HepG2 (cell line): ENCODE results near the gene CRYGS. TPM values are rescaled to one million over a fixed set of nuclear protein-coding genes. Genes with fewer than 3 reads are reported as not detected.
A peak's percentile ranks its signal among the peaks of the same experiment; 100 is the strongest.

ENCODE experiments used
- ARID3A ChIP-seq: IDR thresholded peaks from 2 replicates; pipeline ENCODE4 v1.6.1; 2012; ENCODE audit warnings: low read depth, low read length, improper control_type of control experiment
- ARID5B ChIP-seq: IDR thresholded peaks from 2 replicates; pipeline ENCODE4 v1.4.0; 2020; ENCODE audit warnings: mild to moderate bottlenecking, missing genetic modification reagents
- BRCA1 ChIP-seq: sonication (generic); formaldehyde crosslinking; IDR thresholded peaks from 2 replicates; pipeline ENCODE4 v1.4.0; 2020; ENCODE audit warnings: missing genetic modification reagents
- CBX5 ChIP-seq: sonication (generic); formaldehyde crosslinking; IDR thresholded peaks from 2 replicates; pipeline ENCODE4 v1.4.0; 2020; ENCODE audit warnings: missing genetic modification reagents, borderline replicate concordance
- CREB1 ChIP-seq, 2 experiments: fragments of 450-650 bp in 1 of 2; IDR thresholded peaks; 2 replicates each; pipeline ENCODE4 v1.6.1; 2016 to 2017; ENCODE audit warnings: control low read depth in 1 of 2, mild to moderate bottlenecking in 1 of 2, missing compliant biosample characterization in 1 of 2, missing genetic modification characterization in 1 of 2
- HMGXB3 ChIP-seq: sonication (generic); formaldehyde crosslinking; IDR thresholded peaks from 2 replicates; pipeline ENCODE4 v1.4.0; 2020; ENCODE audit warnings: missing genetic modification reagents, borderline replicate concordance
- JUNB ChIP-seq: sonication (generic); formaldehyde crosslinking; IDR thresholded peaks from 2 replicates; pipeline ENCODE4 v1.8.0; 2022; ENCODE audit warnings: missing genetic modification reagents, mild to moderate bottlenecking, borderline replicate concordance
- NCOA2 ChIP-seq: sonication (generic); formaldehyde crosslinking; IDR thresholded peaks from 2 replicates; pipeline ENCODE4 v1.8.0; 2022; ENCODE audit warnings: inconsistent platforms
- PHF5A ChIP-seq: IDR thresholded peaks from one replicate; pipeline ENCODE4 v1.6.1; 2018; ENCODE audit warnings: low read depth, missing genetic modification reagents; ENCODE audit not compliant: unreplicated experiment
- PRPF4 ChIP-seq: fragments of 200-400 bp; formaldehyde crosslinking; IDR thresholded peaks from 2 replicates; pipeline ENCODE4 v1.6.1; 2016; ENCODE audit warnings: low read length, low read depth; ENCODE audit not compliant: poor library complexity, severe bottlenecking
- TEAD3 ChIP-seq: optimal IDR thresholded peaks from 2 replicates; pipeline ENCODE3; 2016; ENCODE audit warnings: borderline replicate concordance
- TRIM22 ChIP-seq: fragments of 450-650 bp; IDR thresholded peaks from 2 replicates; pipeline ENCODE4 v1.6.1; 2017
- ZBTB37 ChIP-seq: sonication (generic); formaldehyde crosslinking; IDR thresholded peaks from 2 replicates; pipeline ENCODE4 v1.4.0; 2020; ENCODE audit warnings: mild to moderate bottlenecking, missing genetic modification reagents
- ZNF138 ChIP-seq: sonication (generic); formaldehyde crosslinking; IDR thresholded peaks from 2 replicates; pipeline ENCODE4 v1.5.0; 2020; ENCODE audit warnings: mild to moderate bottlenecking, low read depth, missing genetic modification reagents
- ZNF629 ChIP-seq: sonication (generic); formaldehyde crosslinking; conservative IDR thresholded peaks from 2 replicates; pipeline ENCODE4 v1.5.0; 2020; ENCODE audit warnings: missing genetic modification reagents
- polyA plus RNA-seq, 8 experiments: library from polyadenylated mRNA; depleted of rRNA in 3 of 8; stranded (reverse) in 7 of 8; unstranded in 1 of 8; fragments of >200 nt; fragmentation: Illumina TruSeq in 4 of 8; extraction: Trizol in 4 of 8; gene quantifications; 2 replicates each; pipeline versions ENCODE4 v1.2.1 to v1.2.3, GENCODE V29; 2011 to 2016; ENCODE audit warnings: low read depth in 4 of 8, missing spikeins in 1 of 8, mixed read lengths in 1 of 8; ENCODE audit not compliant: insufficient read depth in 1 of 8
- total RNA-seq, 5 experiments: library from RNA; depleted of rRNA; stranded (reverse); fragments of >200 nt; fragmentation: Illumina TruSeq; extraction: Trizol; gene quantifications; 2 replicates each; pipeline ENCODE4 v1.2.3, GENCODE V29; 2016; ENCODE audit warnings: low read depth in 1 of 5

The CRYGS gene
- total and polyA plus RNA-seq, 2 of the 13 experiments (the other 11 are each of a cell fraction or from before 2014, with no cell fraction given), result 2.1 to 6.7 TPM

DNA sequence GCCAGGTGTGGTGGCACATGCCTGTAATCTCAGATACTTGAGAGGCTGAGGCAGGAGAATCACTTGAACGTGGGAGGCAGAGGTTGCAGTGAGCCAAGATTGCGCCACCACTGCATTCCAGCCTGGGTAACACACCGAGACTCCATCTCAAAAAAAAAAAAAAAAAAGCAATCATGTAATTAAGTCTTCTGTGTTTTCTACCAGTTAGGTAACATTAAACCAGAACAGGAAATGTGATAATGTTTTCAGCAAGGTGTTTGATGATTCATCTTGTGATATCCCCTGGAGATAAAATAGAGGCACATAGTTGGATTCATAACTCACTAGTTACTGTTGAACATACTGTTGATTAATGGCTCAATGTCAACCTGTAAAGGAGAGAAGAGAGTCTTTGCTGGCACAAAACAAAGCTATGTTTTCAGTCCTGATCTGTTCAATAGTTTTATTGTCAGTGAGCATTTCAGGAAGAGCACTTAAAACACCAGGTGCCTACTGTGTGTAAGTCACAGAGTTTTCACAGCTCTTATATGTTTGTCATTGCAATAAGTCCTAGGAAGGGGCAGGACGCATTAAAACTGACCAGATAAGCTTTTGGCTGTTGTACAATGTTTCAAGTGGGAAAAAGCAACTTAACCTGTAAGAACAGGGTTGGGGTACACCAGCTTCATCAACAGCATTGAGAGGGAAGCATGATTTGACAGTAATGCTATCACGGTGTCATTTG lies 45.8 kb upstream of the CRYGS start (continued):
- TF ChIP-seq ARID5B (CRISPR knock-in tag) (peak; percentile 56; the same call in 1 of the 2 replicates), BRCA1 (CRISPR knock-in tag) (no peak), NCOA2 (0 out of 2 replicates have a peak, but pooled peaks have one; percentile 26), ZBTB37 (CRISPR knock-in tag) (no peak), JUNB (CRISPR knock-in tag) (no peak), PRPF4 (no peak), ARID3A (peak; percentile 48), TRIM22 (no peak), ZNF629 (CRISPR knock-in tag) (no peak), ZNF138 (CRISPR knock-in tag) (no peak), TEAD3 (CRISPR knock-in tag) (peak; percentile 94), CREB1 (IDR thresholded peaks at IDR 0.05) (no peak), CREB1 (CRISPR knock-in tag; IDR thresholded peaks at IDR 0.05) (peak; percentile 52), PHF5A (CRISPR knock-in tag) (peak; percentile 24), HMGXB3 (CRISPR knock-in tag) (no peak), CBX5 (CRISPR knock-in tag) (0 out of 2 replicates have a peak, but pooled peaks have one; percentile 53)
